CD4-positive, alpha-beta T cell treated with Interleukin-17A for 1 hour (primary cell): ENCODE measurements around the gene TF.
"Not testable (repeated sequence)": the region's sequence is repeated elsewhere in the genome, so short reads cannot be mapped to it uniquely, and the experiment has no call there.

Source experiments
- DNase-seq: peaks from one replicate; pipeline ENCODE4 v3.0.0-alpha.2; 2020

The TF gene

DNA sequence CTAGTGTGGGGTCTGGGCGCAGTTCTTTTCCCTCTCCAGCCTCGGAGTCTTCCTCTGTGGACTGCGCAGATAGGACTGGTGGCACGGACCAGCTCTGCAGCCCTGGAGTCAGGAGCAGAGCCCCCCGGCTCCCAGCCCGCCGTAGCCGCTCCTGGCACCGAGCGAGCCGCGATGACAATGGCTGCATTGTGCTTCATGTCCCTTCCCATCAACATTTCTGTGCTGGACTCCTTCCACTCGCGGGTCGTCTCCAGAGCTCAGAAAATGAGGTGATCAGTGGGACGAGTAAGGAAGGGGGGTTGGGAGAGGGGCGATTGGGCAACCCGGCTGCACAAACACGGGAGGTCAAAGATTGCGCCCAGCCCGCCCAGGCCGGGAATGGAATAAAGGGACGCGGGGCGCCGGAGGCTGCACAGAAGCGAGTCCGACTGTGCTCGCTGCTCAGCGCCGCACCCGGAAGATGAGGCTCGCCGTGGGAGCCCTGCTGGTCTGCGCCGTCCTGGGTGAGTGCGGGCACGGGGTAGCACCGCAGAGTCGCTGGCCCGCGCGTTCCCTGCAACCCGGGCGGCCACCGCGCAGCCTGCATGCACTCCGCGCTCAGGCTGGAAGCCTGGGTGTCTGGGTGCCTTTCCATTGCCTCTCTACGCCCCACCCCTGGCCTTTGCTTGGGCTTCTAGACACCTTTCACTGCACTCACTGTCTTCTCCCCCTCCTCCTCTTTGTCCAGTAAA, at the start of gene TF:
Gene TF, plus strand, starts transcription at position 413 of the 731 bp plus-strand sequence. Its CDS starts 48 bp downstream, at position 461.
- DNase-seq: no peak

DNA sequence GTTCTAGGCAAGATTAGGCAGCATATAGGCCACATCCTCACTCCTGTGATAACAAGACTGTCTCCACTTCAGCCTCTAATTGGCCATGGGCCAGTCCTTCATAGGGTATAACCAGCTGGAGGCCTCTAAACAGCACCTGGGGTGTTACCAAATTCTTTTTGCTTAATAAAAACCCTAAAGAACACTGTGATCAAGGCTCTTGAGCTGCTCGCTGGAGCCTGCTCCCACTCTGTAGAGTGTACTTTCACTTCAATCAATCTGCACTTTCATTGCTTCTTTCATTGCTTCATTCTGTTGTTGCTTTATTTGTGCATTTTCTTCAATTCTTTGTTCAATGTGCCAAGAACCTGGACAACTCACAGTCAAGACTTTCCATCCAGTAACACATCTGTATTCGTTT, 48.2 kb upstream of the TF start:
- no peak for DNase-seq

GRCh38 chr3:133699467-133699866, 46.7 kb upstream of the TF start:
- no peak for DNase-seq

DNA sequence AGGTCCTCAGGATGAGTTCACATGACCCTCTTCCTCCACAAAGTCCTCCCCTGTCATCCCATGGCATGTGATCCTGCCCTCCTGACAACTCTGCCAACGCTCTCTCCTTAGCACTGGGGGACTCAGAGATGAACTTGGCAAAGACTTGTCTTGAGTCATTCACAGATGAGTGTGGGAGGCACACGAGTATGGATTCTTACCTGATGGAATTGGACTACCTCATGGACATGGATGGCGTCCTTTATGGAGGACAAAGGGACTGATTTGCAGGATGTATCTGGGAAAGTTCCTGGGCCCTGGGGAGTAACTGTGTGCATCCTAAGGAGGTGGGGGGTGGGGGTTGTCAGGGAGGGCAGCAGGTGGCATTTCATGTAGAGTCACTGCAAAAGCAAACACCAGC, 46.3 kb upstream of the TF start:
- DNase-seq: no peak

- no peak for DNase-seq
These were observed 45.8 kb upstream of the TF start for GRCh38 chr3:133700351-133700750.

DNA sequence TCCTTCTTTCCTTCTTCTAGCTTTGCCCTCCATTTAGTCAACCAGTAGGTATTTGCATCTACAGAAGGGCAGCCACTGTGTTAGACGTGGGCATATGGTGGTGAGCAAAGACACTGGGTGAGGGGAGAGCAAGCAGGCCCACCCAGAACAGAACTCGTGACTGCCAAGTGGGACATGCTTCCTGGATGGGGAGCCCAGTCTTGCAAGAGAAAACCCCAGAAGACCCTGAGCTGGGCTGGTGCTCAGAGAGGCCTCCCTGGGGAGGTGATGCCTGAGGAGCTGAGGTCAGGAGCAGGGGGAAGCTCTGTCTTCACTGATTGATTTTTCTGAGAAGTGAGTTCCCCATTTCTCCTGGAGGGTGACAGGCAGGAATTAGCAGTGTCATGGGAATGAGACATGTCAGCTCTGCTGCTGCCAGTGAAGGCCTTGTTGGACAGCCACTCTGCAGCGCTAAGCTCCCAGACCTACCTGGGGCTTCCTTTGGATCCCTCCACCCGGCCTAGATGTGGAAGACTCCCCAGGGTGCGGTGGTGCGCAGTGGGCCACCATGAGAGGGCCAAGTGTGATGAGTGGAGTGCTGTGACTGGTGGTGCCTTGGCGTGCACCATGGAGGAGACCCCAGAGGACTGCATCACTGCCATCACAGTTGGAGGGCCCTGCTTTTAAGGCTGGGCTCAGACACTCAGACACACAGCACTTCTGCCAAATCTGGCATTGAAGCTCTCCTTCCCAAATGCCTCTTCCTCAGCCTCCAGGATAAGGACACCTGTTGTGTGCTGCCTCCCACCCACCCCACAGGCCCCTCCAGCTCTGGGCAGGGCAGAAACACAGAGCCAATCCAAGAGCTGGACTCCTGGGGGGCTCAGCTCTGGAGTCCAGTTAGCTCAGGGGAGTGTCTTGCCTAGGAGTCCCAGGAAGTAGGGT, 44.5 kb upstream of the TF start:
- no peak for DNase-seq

- no peak for DNase-seq
These were observed 42.3 kb upstream of the TF start for GRCh38 chr3:133703915-133704314.

DNA sequence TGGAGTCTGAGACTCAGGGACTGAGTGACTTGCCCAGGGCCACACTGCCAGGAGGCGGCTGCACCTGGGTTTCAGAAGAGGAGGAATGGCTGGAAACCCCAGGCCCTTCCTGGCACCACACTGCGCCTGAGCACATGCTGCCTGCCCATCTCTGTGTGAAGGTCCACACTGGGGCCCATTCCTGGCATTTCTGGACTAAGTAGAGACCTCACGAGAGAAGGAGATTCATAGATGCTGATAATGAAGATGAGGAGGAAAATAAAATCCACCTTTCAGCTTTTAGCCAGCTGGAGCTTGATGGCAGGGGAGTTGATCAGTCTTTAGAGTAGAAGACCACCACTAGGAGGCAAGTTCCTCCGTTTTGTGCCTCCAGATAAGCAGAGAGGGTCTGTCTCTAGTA, 40.2 kb upstream of the TF start:
- no peak for DNase-seq

DNA sequence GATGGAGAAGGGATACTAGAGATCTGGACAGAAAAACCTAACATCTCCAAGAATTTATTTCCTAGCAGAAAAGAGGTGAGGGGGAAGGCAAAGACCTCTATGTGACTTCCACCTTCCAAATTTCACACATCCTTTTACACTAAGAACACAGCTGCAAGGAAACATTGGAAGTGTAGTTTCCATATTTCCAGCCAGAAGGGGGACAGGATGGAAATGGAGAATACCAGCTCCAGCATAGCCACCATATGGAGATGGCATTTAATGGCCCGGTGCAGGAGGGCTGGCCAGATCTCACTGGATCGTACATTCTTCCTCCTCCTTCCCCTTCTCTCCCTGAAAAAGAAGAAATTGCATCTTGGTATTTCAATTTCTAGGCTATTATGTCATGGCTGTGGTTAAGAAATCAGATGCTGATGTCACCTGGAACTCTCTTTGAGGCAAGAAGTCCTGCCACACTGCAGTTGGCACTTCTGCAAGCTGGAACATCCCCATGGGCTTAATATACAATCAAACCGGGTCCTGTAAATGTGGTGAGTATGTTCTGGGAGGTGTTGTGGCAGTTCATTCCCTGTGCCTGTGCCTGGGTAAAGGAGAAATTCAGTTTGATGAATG, 36.9 kb upstream of the TF start:
- DNase-seq: no peak

- no peak for DNase-seq
These were observed 35.2 kb upstream of the TF start for GRCh38 chr3:133711013-133711412.

DNA sequence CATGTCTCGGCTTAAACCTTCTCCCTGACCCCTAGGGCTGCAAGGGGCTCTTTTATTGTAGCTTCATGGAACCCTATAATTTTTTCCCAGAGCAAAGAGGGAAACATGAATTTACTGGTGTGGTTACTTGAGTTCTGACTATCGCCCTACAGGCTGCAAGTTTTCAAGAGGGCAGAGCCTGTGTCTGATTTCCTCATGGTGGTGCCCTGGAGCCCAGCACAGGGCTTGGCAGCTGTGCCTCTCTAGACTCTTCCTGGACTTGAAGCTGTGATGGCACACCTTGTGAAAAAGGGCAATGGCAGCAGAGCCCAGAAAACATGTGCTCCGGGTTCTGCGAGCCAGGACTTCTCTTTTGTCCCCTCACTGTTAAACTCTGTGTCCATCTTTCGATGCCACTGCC, 34.2 kb upstream of the TF start:
- DNase-seq: no peak

DNA sequence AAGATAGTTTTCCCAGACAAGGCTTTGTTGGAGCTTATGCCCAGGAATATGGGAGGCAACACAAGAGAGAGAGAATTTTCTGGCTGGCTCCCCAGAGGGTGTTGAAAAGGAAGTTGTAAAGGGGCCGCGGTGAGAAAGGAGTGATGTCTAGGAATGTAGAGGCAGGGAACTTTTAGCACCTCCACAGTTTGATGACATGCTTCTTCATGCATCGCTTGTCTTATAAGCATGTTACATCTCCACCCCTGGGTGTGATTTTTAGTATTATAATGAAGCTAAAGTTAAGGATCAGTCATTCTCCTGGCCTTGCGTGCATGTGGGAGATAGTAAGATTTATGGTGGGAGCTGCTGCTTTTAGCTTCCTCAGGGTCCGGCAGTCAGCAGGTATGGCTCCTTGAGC, 32.8 kb upstream of the TF start:
- no peak for DNase-seq

DNA sequence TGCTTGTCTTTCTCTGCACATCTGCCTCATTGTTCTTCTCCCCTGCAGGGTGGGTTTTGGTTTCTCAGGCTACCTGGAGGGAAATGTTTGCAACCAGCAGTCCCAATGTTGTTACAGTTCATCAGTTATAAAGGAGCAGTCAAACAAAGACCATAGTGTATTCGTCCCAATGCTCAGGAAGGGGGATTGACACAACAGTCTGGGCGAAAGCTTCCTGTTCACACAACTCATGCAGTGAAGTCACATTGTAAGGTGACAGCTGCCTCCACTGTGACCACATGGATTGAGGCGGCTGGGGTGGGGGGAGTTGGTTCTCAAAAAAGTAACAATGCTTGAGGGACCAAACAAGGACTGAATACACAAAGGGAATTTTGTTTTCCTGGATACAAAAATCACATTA, 28.8 kb upstream of the TF start:
- no peak for DNase-seq

DNA sequence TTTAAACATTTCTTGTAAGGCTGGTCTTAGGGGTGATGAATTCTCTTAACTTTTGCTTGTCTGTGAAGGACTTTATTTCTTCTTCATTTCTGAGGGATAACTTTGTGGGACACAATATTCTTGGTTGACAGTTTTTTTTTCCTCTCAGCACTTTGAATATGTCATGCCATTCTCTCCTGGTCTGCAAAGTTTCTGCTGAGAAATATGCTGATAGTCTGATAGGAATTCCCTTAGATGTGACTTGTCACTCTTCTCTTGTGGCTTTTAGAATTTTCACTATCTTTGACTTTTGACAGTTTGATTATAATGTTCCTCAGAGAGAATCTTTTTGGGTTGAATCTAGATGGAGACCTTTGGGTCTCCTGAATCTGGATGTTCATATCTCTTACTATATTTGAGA, 23.3 kb upstream of the TF start:
- DNase-seq: no peak

GRCh38 chr3:133730993-133731392, 15.2 kb upstream of the TF start:
- DNase-seq: no peak

GRCh38 chr3:133732231-133732630, 14.0 kb upstream of the TF start:
- not testable (repeated sequence) for DNase-seq

DNA sequence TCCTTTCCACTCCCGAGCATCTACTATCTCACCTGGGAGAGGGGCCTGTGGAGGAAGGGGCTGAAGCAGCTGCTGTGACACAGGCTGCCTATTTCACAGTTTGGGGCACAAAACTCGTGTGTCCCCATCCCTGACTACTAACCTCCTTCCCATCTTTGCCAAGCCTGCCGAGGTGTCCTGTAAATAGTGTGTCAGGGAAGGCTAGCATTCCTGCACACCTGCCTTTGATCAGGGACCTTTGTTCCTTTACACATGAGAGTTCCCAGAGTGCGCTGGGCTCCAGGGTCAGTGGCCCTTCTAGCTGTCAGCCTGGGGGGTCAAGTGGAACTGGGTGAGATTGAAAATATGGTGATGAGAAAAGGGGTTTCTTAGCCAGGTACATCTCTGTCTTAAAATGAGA, 13.0 kb upstream of the TF start:
- DNase-seq: no peak

DNA sequence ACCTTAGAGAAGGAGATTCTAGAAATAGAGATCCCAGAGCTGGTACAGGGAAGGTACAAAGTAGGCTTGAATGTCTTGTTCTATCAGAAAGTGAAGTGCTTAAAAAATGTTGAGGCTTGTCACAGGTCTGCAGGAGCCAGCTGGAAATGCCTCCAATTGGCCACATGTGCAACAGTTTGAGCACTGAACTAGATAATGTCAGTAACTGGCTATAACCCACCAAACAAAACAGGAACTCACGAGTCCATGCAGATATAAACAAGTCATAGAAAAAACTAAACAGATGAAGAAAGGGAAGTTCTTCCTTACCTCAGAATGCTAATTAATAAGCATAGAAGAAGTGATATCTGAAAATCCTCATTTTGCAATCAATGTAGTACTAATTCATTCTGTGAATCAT, 11.9 kb upstream of the TF start:
- DNase-seq: no peak

DNA sequence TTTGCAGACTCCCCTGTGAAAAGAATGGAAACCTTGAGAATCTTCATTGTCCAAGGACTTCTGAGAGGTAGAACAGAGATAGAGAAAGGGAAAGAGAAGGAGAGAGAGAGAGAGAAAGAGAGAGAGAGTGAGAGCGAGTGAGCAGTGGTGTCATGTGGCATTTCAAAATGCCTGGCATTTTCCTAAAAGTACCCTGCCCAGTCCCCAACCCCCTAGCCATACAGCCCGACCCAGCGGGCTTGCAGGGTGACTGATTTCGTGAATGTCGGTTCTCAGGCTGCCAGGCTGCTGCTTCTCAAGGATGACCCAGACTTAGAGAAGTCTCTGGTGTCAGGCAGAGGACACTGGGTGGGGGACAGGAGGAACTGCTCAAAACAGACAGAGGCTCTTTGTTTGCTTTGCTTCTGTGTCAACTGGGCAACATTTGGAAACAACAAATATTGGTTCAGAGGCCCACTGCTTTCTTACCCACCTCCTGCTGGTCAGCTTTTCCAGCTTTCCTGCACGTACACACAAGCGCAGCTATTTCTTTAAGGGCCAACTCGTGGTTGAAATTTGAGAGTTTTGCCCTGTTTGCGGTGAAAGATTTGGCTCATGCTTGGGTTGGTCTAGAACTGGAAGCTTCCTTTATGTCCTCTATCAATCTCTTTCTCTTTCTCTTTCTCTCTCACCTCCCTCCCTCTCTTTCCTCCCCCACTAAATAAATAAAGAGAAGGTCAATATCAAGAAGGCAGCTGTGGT, 3.7 kb upstream of the TF start:
- no peak for DNase-seq

DNA sequence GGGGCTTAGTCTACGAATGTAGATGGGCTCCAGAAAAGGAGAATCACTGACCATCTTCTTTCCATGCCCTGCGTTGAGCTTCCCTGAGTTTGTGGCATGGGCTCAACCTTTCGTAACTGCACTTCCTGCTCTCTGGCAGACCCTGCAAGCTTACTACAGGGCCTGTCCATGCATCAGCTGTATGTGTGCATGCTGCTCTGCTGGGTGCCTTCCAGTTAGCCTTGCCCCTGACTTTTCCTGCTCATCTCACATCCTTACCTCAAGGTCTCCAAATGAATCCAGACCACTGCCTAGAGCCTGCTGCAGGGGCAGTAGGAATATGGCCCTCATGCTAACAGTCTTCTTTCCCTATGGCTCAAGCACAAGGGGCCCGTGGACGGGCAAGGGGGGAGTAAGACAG, 2.0 kb upstream of the TF start:
- no peak for DNase-seq

DNA sequence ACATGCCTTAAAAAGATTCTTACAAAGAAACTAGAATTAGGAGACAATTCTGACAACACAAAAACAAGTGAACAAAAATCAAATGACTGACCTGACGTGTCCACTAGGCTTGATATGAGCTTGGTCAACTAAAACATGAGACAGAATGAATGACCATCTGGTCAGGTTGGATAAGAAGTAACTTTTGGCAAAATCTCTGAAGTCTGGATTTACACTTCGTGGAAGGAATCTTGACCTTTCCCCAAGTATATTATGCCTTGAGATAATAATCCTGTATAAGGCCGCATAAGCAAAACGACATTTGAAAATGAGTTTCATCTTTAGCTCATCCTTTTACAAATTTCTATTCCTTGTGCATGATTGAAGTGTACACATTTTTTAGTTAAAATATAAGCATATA, 1.1 kb upstream of the TF start:
- DNase-seq: no peak

GRCh38 chr3:133746712-133747066, 496 bp downstream of the TF start:
- no peak for DNase-seq

DNA sequence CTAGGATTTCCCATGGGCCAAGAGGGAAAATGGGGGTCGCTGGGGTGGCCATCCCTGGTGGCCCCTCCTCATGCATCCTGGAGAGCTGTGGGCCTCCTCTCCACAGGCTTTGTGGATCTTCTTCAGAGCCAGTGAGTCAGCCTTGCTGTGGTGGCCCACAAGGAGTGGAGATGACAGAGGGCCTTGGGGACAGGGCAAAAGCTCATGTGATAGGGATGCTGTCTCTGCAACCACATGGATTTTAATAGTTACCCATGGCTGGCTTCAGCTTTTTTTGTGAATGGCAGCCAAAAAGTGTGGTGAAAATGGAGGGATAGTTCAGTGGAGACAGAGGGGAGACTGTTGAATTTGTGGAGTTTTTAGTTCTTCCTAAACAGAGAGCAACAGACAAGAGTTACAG, 1.2 kb downstream of the TF start:
- DNase-seq: no peak
